ENCODE results near the gene RRP8.

RRP8 gene

GRCh38 chr11:6604081-6604626 lies 738 bp upstream of the RRP8 start:
- WGBS, 2 donors (ENCODE audit: extremely low coverage in 2 of 2, insufficient read length in 2 of 2, insufficient replicate concordance in 1 of 2) = no CpG with 5 or more reads among the region's 20 CpGs
- H3K4me2 ChIP-seq (ENCODE audit: insufficient read depth, low read length, poor library complexity, severe bottlenecking) = peak overlapping the region; percentile 66
- H3K9me3 ChIP-seq (replicated peaks in 1 of 2; ENCODE audit: control insufficient read depth in 2 of 2, insufficient read depth in 1 of 2, low read depth in 1 of 2, low read length in 2 of 2) = no peaks in the 10 kb centered on the region
- H3K18ac ChIP-seq (ENCODE audit: low read length) = peak overlapping the region; percentile 92
- peak overlapping the region; percentile 56 for H2BK5ac ChIP-seq (ENCODE audit: low read length)
- peak overlapping the region; percentile 95 for H3K9ac ChIP-seq (ENCODE audit: low read depth, low read length, poor library complexity)
- H2BK120ac ChIP-seq (ENCODE audit: low read depth, low read length) = no peak overlapping the region
- no peak overlapping the region for H4K8ac ChIP-seq (ENCODE audit: low read depth, low read length)
- H3K79me1 ChIP-seq (ENCODE audit: low read depth, low read length) = peaks cover 10% of the 10 kb centered on the region
- H3K4me1 ChIP-seq (ENCODE audit: control insufficient read depth in 2 of 2, insufficient read depth in 1 of 2, low read depth in 1 of 2, low read length in 2 of 2) = peaks cover 15 to 29% of the 10 kb centered on the region in 2 donors
- H2BK12ac ChIP-seq (ENCODE audit: low read length) = no peak overlapping the region
- H3K36me3 ChIP-seq (replicated peaks in 1 of 2; ENCODE audit: control insufficient read depth in 2 of 2, insufficient read depth in 2 of 2, low read length in 2 of 2) = peaks cover 34 to 61% of the 10 kb centered on the region in 2 donors
- no peak overlapping the region for H2AK5ac ChIP-seq (ENCODE audit: low read depth, low read length)
- H3K4me3 ChIP-seq (ENCODE audit: low read length in 2 of 2) = peak overlapping the region; percentile 85 to 89
- peak overlapping the region; percentile 75 for H3K27ac ChIP-seq (replicated peaks; ENCODE audit: low read length)
- H3K23ac ChIP-seq (ENCODE audit: low read depth, low read length, poor library complexity) = peak overlapping the region; percentile 27
- no peak overlapping the region for H4K91ac ChIP-seq (ENCODE audit: low read depth, low read length, poor library complexity)
- H3K14ac ChIP-seq (ENCODE audit: low read length) = peak overlapping the region; percentile 59
- H3K27me3 ChIP-seq (ENCODE audit: control insufficient read depth in 3 of 3, insufficient read depth in 3 of 3, low read depth in 1 of 3, low read length in 3 of 3) = no peaks in the 10 kb centered on the region
- no peak overlapping the region for H3K4ac ChIP-seq (ENCODE audit: low read length)
- H2BK15ac ChIP-seq (ENCODE audit: low read length) = no peak overlapping the region
- DNase-seq (ENCODE audit: low spot score) = peak; percentile 43
- H2AFZ ChIP-seq (ENCODE audit: low read length) = peak overlapping the region; percentile 95

DNA sequence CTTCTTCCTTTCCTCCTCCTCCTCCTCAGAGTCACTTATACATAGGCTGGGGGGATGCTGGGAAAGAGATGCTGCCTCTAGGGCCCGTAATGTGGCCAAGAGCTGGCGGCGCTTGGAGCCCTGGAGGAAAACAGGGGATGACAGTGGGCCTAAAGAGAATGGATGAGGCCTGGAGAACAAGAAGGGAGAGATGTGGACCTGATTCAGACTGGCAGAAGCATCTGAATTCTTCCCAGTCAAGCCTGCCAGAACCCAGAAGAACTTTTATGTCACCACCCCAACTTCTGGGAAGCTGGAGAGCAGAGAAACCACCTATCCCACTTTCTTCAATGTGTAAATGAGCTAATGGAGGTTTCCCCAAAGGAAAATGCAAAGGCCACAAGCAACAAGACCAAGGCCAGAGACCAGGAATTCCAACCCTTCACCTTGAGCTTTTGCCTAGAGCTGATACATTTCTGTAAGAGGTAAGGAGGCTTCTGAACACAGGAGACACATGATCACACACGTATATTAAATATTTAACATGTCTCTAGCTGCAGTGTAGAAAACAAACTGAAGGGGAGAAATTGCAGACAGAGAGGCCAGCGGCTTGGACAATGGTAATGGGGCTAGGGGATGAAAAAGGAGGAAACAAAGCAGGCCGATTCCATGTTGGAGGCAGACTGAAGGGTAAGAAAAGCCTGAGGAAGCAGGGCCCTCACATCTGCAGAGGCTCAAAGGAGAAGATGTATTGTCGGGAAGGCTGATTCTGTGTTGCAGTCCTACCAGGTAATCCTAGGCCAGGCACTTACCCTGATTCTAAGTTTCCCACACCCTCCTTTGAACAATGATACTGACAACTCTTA lies 1.1 kb downstream of the RRP8 start:
- Histone ChIP-seq H2AK5ac (ENCODE audit: low read depth, low read length) (no peak overlapping the region), H2BK12ac (ENCODE audit: low read length) (no peak overlapping the region), H3K14ac (ENCODE audit: low read length) (no peak overlapping the region), H2BK120ac (ENCODE audit: low read depth, low read length) (no peak overlapping the region), H3K27ac (replicated peaks; ENCODE audit: low read length) (no peak overlapping the region), H2BK15ac (ENCODE audit: low read length) (no peak overlapping the region), H3K9me3 (replicated peaks in 1 of 2; ENCODE audit: control insufficient read depth in 2 of 2, insufficient read depth in 1 of 2, low read depth in 1 of 2, low read length in 2 of 2) (no peaks in the 10 kb centered on the region), H3K4me3 (ENCODE audit: low read length in 2 of 2) (peak overlapping the region; percentile 67 to 85), H3K23ac (ENCODE audit: low read depth, low read length, poor library complexity) (no peak overlapping the region), H3K4ac (ENCODE audit: low read length) (no peak overlapping the region), H3K36me3 (replicated peaks in 1 of 2; ENCODE audit: control insufficient read depth in 2 of 2, insufficient read depth in 2 of 2, low read length in 2 of 2) (peaks cover 29 to 57% of the 10 kb centered on the region in 2 donors), H4K8ac (ENCODE audit: low read depth, low read length) (no peak overlapping the region), H3K4me2 (ENCODE audit: insufficient read depth, low read length, poor library complexity, severe bottlenecking) (peak overlapping the region; percentile 59), H4K91ac (ENCODE audit: low read depth, low read length, poor library complexity) (no peak overlapping the region), H3K4me1 (ENCODE audit: control insufficient read depth in 2 of 2, insufficient read depth in 1 of 2, low read depth in 1 of 2, low read length in 2 of 2) (peaks cover 13 to 25% of the 10 kb centered on the region in 2 donors), H3K18ac (ENCODE audit: low read length) (no peak overlapping the region), H3K79me1 (ENCODE audit: low read depth, low read length) (peaks cover 10% of the 10 kb centered on the region), H2BK5ac (ENCODE audit: low read length) (no peak overlapping the region), H3K27me3 (ENCODE audit: control insufficient read depth in 3 of 3, insufficient read depth in 3 of 3, low read depth in 1 of 3, low read length in 3 of 3) (no peaks in the 10 kb centered on the region), H3K9ac (ENCODE audit: low read depth, low read length, poor library complexity) (peak overlapping the region; percentile 35), H2AFZ (ENCODE audit: low read length) (no peak overlapping the region)
- no peak for DNase-seq (ENCODE audit: low spot score)
- no CpG with 5 or more reads among the region's 7 CpGs for WGBS, 2 donors (ENCODE audit: extremely low coverage in 2 of 2, insufficient read length in 2 of 2, insufficient replicate concordance in 1 of 2)

- Histone ChIP-seq H3K4me2 (ENCODE audit: insufficient read depth, low read length, poor library complexity, severe bottlenecking) (no peak overlapping the region), H3K4me1 (ENCODE audit: control insufficient read depth in 2 of 2, insufficient read depth in 1 of 2, low read depth in 1 of 2, low read length in 2 of 2) (peaks cover 9 to 17% of the 10 kb centered on the region in 2 donors), H3K14ac (ENCODE audit: low read length) (no peak overlapping the region), H3K27me3 (ENCODE audit: control insufficient read depth in 3 of 3, insufficient read depth in 3 of 3, low read depth in 1 of 3, low read length in 3 of 3) (no peaks in the 10 kb centered on the region), H4K91ac (ENCODE audit: low read depth, low read length, poor library complexity) (no peak overlapping the region), H2BK120ac (ENCODE audit: low read depth, low read length) (no peak overlapping the region), H2AK5ac (ENCODE audit: low read depth, low read length) (no peak overlapping the region), H3K4me3 (ENCODE audit: low read length in 2 of 2) (peak overlapping the region in 1 of 2 donors; percentile 85), H3K79me1 (ENCODE audit: low read depth, low read length) (peaks cover 10% of the 10 kb centered on the region), H4K8ac (ENCODE audit: low read depth, low read length) (no peak overlapping the region), H2AFZ (ENCODE audit: low read length) (no peak overlapping the region), H3K27ac (replicated peaks; ENCODE audit: low read length) (no peak overlapping the region), H3K9ac (ENCODE audit: low read depth, low read length, poor library complexity) (no peak overlapping the region), H3K9me3 (replicated peaks in 1 of 2; ENCODE audit: control insufficient read depth in 2 of 2, insufficient read depth in 1 of 2, low read depth in 1 of 2, low read length in 2 of 2) (no peaks in the 10 kb centered on the region), H3K4ac (ENCODE audit: low read length) (no peak overlapping the region), H3K18ac (ENCODE audit: low read length) (no peak overlapping the region), H3K36me3 (replicated peaks in 1 of 2; ENCODE audit: control insufficient read depth in 2 of 2, insufficient read depth in 2 of 2, low read length in 2 of 2) (peaks cover 31 to 62% of the 10 kb centered on the region in 2 donors), H2BK15ac (ENCODE audit: low read length) (no peak overlapping the region), H2BK5ac (ENCODE audit: low read length) (no peak overlapping the region), H2BK12ac (ENCODE audit: low read length) (no peak overlapping the region), H3K23ac (ENCODE audit: low read depth, low read length, poor library complexity) (no peak overlapping the region)
- DNase-seq (ENCODE audit: low spot score) = no peak
- no CpG with 5 or more reads among the region's 13 CpGs for WGBS, 2 donors (ENCODE audit: extremely low coverage in 2 of 2, insufficient read length in 2 of 2, insufficient replicate concordance in 1 of 2)
Observed at GRCh38 chr11:6601041-6601461, 2.4 kb downstream of the RRP8 start.

GRCh38 chr11:6599881-6600390 lies 3.5 kb downstream of the RRP8 start:
- Histone ChIP-seq H3K14ac (ENCODE audit: low read length) (no peak overlapping the region), H3K4ac (ENCODE audit: low read length) (no peak overlapping the region), H2BK120ac (ENCODE audit: low read depth, low read length) (no peak overlapping the region), H2BK12ac (ENCODE audit: low read length) (no peak overlapping the region), H3K9me3 (replicated peaks in 1 of 2; ENCODE audit: control insufficient read depth in 2 of 2, insufficient read depth in 1 of 2, low read depth in 1 of 2, low read length in 2 of 2) (no peaks in the 10 kb centered on the region), H3K4me2 (ENCODE audit: insufficient read depth, low read length, poor library complexity, severe bottlenecking) (no peak overlapping the region), H3K36me3 (replicated peaks in 1 of 2; ENCODE audit: control insufficient read depth in 2 of 2, insufficient read depth in 2 of 2, low read length in 2 of 2) (peaks cover 31 to 67% of the 10 kb centered on the region in 2 donors), H3K18ac (ENCODE audit: low read length) (no peak overlapping the region), H3K9ac (ENCODE audit: low read depth, low read length, poor library complexity) (no peak overlapping the region), H2AK5ac (ENCODE audit: low read depth, low read length) (no peak overlapping the region), H3K23ac (ENCODE audit: low read depth, low read length, poor library complexity) (no peak overlapping the region), H3K4me1 (ENCODE audit: control insufficient read depth in 2 of 2, insufficient read depth in 1 of 2, low read depth in 1 of 2, low read length in 2 of 2) (peaks cover 8 to 9% of the 10 kb centered on the region in 2 donors), H2AFZ (ENCODE audit: low read length) (no peak overlapping the region), H3K27ac (replicated peaks; ENCODE audit: low read length) (no peak overlapping the region), H2BK5ac (ENCODE audit: low read length) (no peak overlapping the region), H3K4me3 (ENCODE audit: low read length in 2 of 2) (no peak overlapping the region), H3K79me1 (ENCODE audit: low read depth, low read length) (peaks cover 10% of the 10 kb centered on the region), H4K8ac (ENCODE audit: low read depth, low read length) (no peak overlapping the region), H3K27me3 (ENCODE audit: control insufficient read depth in 3 of 3, insufficient read depth in 3 of 3, low read depth in 1 of 3, low read length in 3 of 3) (no peaks in the 10 kb centered on the region), H2BK15ac (ENCODE audit: low read length) (no peak overlapping the region), H4K91ac (ENCODE audit: low read depth, low read length, poor library complexity) (no peak overlapping the region)
- no CpG with 5 or more reads among the region's 2 CpGs for WGBS, 2 donors (ENCODE audit: extremely low coverage in 2 of 2, insufficient read length in 2 of 2, insufficient replicate concordance in 1 of 2)
- DNase-seq (ENCODE audit: low spot score) = no peak

Data from neuronal stem cell (in vitro differentiated cells).